Upper lobe of left lung (tissue), 4 donors: ENCODE results near the gene EPHB2.

ENCODE experiments used
- CTCF ChIP-seq, 6 experiments: fragments of 450-650 bp in 4 of 6; fragments of 200-600 bp in 2 of 6; sonication (generic) in 2 of 6; IDR thresholded peaks; one replicate each; pipeline ENCODE4 v1.5.1; 2016 to 2019; ENCODE audit warnings: antibody characterized with exemption in 6 of 6
- POLR2A ChIP-seq, 4 donors: fragments of 450-650 bp; IDR thresholded peaks; one replicate each; pipeline ENCODE4 v1.5.1; 2016 to 2017; ENCODE audit warnings: antibody characterized with exemption in 4 of 4, mild to moderate bottlenecking in 2 of 4
- POLR2AphosphoS5 ChIP-seq, 2 donors: sonication (generic); formaldehyde crosslinking; IDR thresholded peaks; one replicate each; pipeline ENCODE4 v1.5.1; 2017; ENCODE audit warnings: antibody characterized with exemption in 2 of 2

- no peak for TF ChIP-seq POLR2AphosphoS5 (IDR thresholded peaks at IDR 0.05)
- no peak for TF ChIP-seq CTCF (IDR thresholded peaks at IDR 0.05)
- TF ChIP-seq POLR2A (IDR thresholded peaks at IDR 0.05): no peak
Measured at GRCh38 chr1:22830757-22831340, 120.2 kb downstream of the EPHB2 start.
